Measurements from ENCODE around the gene EHD1. TPM values are rescaled to one million over a fixed set of nuclear protein-coding genes. Genes with fewer than 3 reads are reported as not detected.

Gene EHD1
- total and polyA plus RNA-seq, 9 donors = 14.3 to 87.8 (median 33.5) TPM

- peaks cover 12% of the 10 kb centered on the region for H3K4me1 ChIP-seq (ENCODE audit: insufficient read depth)
- no peak for TF ChIP-seq EP300 (IDR thresholded peaks at IDR 0.05)
- TF ChIP-seq POLR2A (IDR thresholded peaks at IDR 0.05) = no peak
- TF ChIP-seq, protein P1, sequence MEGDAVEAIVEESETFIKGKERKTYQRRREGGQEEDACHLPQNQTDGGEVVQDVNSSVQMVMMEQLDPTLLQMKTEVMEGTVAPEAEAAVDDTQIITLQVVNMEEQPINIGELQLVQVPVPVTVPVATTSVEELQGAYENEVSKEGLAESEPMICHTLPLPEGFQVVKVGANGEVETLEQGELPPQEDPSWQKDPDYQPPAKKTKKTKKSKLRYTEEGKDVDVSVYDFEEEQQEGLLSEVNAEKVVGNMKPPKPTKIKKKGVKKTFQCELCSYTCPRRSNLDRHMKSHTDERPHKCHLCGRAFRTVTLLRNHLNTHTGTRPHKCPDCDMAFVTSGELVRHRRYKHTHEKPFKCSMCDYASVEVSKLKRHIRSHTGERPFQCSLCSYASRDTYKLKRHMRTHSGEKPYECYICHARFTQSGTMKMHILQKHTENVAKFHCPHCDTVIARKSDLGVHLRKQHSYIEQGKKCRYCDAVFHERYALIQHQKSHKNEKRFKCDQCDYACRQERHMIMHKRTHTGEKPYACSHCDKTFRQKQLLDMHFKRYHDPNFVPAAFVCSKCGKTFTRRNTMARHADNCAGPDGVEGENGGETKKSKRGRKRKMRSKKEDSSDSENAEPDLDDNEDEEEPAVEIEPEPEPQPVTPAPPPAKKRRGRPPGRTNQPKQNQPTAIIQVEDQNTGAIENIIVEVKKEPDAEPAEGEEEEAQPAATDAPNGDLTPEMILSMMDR (IDR thresholded peaks at IDR 0.05) = no peak
- no peak overlapping the region for H3K4me3 ChIP-seq
- DNase-seq = no peak
- H3K27me3 ChIP-seq = no peaks in the 10 kb centered on the region
- WGBS, 3 donors = 90 to 96% (median 94%) methylated on average over 6 of the region's 6 CpGs
- no peaks in the 10 kb centered on the region for H3K36me3 ChIP-seq
- intact Hi-C loops (cut with DNase I) = no loop called here
- H3K27ac ChIP-seq = no peak overlapping the region
- H3K9me3 ChIP-seq = no peaks in the 10 kb centered on the region
These were observed 20.9 kb downstream of the EHD1 start for GRCh38 chr11:64857485-64857884.

GRCh38 chr11:64856382-64857227 lies 21.8 kb downstream of the EHD1 start:
- peak overlapping the region in 1 of 2 donors; percentile 20 for H3K27ac ChIP-seq
- H3K27me3 ChIP-seq = no peaks in the 10 kb centered on the region
- H3K4me1 ChIP-seq (ENCODE audit: insufficient read depth) = peaks cover 12% of the 10 kb centered on the region
- WGBS, 3 donors = 70 to 82% (median 81%) methylated on average over 20 of the region's 20 CpGs
- intact Hi-C loops (cut with DNase I) = no loop called here
- H3K36me3 ChIP-seq = no peaks in the 10 kb centered on the region
- H3K9me3 ChIP-seq = no peaks in the 10 kb centered on the region
- H3K4me3 ChIP-seq = no peak overlapping the region
- TF ChIP-seq, protein P1 (IDR thresholded peaks at IDR 0.05) = no peak
- no peak for TF ChIP-seq POLR2A (IDR thresholded peaks at IDR 0.05)
- no peak for TF ChIP-seq EP300 (IDR thresholded peaks at IDR 0.05)
- peak in 2 of 5 donors; percentile 37 to 61 for DNase-seq

GRCh38 chr11:64855596-64856304 lies 22.7 kb downstream of the EHD1 start:
- Histone ChIP-seq H3K9me3 (no peaks in the 10 kb centered on the region), H3K27ac (peak overlapping the region; percentile 27 to 29), H3K27me3 (no peaks in the 10 kb centered on the region), H3K4me1 (ENCODE audit: insufficient read depth) (peaks cover 12% of the 10 kb centered on the region), H3K4me3 (no peak overlapping the region), H3K36me3 (no peaks in the 10 kb centered on the region)
- intact Hi-C loops (cut with DNase I) = no loop called here
- TF ChIP-seq, protein P1 (IDR thresholded peaks at IDR 0.05) = no peak
- TF ChIP-seq EP300 (IDR thresholded peaks at IDR 0.05) (no peak), POLR2A (IDR thresholded peaks at IDR 0.05) (no peak)
- WGBS, 3 donors = 78 to 82% (median 82%) methylated on average over 20 to 22 of the region's 22 CpGs
- DNase-seq = no peak

- H3K4me3 ChIP-seq = no peak overlapping the region
- H3K36me3 ChIP-seq = no peaks in the 10 kb centered on the region
- WGBS, 3 donors = 68% methylated on average over 44 to 45 of the region's 45 CpGs
These were observed 23.6 kb downstream of the EHD1 start for GRCh38 chr11:64854534-64855502.

More at GRCh38 chr11:64854534-64855502, 23.6 kb downstream of the EHD1 start:
- DNase-seq = peak; percentile 54 to 80 (median 61)
- Histone ChIP-seq H3K9me3 (no peaks in the 10 kb centered on the region), H3K27ac (peak overlapping the region; percentile 27 to 29), H3K4me1 (ENCODE audit: insufficient read depth) (peaks cover 12% of the 10 kb centered on the region), H3K27me3 (no peaks in the 10 kb centered on the region)
- TF ChIP-seq POLR2A (IDR thresholded peaks at IDR 0.05) = no peak
- TF ChIP-seq EP300 (IDR thresholded peaks at IDR 0.05) = peak; percentile 40
- intact Hi-C loops (cut with DNase I) = no loop called here

Measured in ovary (tissue), 9 donors.